Peyer's patch (tissue), 4 donors: ENCODE data around the gene TMEM140. TPM values are rescaled to one million over a fixed set of nuclear protein-coding genes. Genes with fewer than 3 reads are reported as not detected.

Experiments used
- DNase-seq, 3 donors: peaks; one replicate each; pipeline ENCODE4 v3.0.0-alpha.2; 2017 to 2019
- H3K27ac ChIP-seq, 4 donors: fragments of 200-600 bp; sonication (generic); one replicate each; pipeline ENCODE4 v1.5.1; 2016 to 2019
- H3K27me3 ChIP-seq, 2 donors: fragments of 200-600 bp; sonication (generic); one replicate each; pipeline ENCODE4 v1.5.1; 2019
- H3K36me3 ChIP-seq, 3 donors: fragments of 200-600 bp; sonication (generic); one replicate each; pipeline ENCODE4 v1.5.1; 2016 to 2019
- H3K4me1 ChIP-seq, 4 donors: fragments of 200-600 bp; sonication (generic); one replicate each; pipeline ENCODE4 v1.5.1; 2016 to 2019
- H3K4me3 ChIP-seq, 4 donors: fragments of 200-600 bp; sonication (generic); 1 replicate in 3 of 4; 2 replicates in 1 of 4; pipeline ENCODE4 v1.5.1; 2016 to 2019; ENCODE audit warnings: mild to moderate bottlenecking in 1 of 4
- H3K9me3 ChIP-seq, 4 donors: fragments of 200-600 bp; sonication (generic); one replicate each; pipeline ENCODE4 v1.5.1; 2016 to 2019; ENCODE audit warnings: mild to moderate bottlenecking in 1 of 4
- POLR2A ChIP-seq, 2 donors: fragments of 450-650 bp; IDR thresholded peaks; one replicate each; pipeline ENCODE4 v1.5.1; 2017; ENCODE audit warnings: antibody characterized with exemption in 2 of 2, mild to moderate bottlenecking in 2 of 2, moderate library complexity in 2 of 2
- total RNA-seq, 4 donors: library from RNA; depleted of rRNA; stranded (reverse); fragments of >200 nt; gene quantifications; one replicate each; pipeline ENCODE4 v1.1.0, GENCODE V29; 2016
- TF ChIP-seq, protein P1 (sequence below), 6 experiments: fragments of 450-650 bp in 4 of 6; fragments of 200-600 bp in 2 of 6; sonication (generic) in 1 of 6; IDR thresholded peaks; one replicate each; pipeline ENCODE4 v1.5.1; 2017 to 2019; ENCODE audit warnings: antibody characterized with exemption in 6 of 6, mild to moderate bottlenecking in 3 of 6, moderate library complexity in 1 of 6

The TMEM140 gene
- total RNA-seq, 4 donors from 2014 or later, result 33.4 to 39.6 (median 36.5) TPM

DNA sequence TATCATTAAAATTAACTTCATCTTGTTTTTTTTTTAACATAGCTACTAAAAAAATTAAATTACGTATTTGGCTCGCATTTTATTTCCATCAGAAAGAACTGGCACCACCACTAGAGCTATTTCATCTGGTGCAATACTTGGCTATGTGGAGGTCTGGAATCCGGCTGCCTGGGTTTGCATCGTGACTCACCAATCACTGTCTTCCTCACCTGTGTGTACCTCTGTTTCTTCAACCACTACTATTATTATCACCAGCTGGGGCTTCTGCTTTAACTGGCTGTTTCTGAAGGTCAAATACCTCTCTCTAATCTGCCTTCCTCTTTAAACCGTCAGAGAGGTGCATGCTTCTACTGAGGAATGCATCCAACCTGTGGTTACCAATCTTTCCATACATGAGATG is 57.0 kb downstream of the TMEM140 start:
- no peaks in the 10 kb centered on the region for H3K27me3 ChIP-seq
- peaks cover 0 to 27% (median 0%) of the 10 kb centered on the region in 3 donors for H3K36me3 ChIP-seq
- H3K27ac ChIP-seq, result no peak overlapping the region
- no peaks in the 10 kb centered on the region for H3K9me3 ChIP-seq
- H3K4me1 ChIP-seq, result peaks cover 0 to 15% (median 0%) of the 10 kb centered on the region in 4 donors
- no peak overlapping the region for H3K4me3 ChIP-seq
- no peak for TF ChIP-seq POLR2A (IDR thresholded peaks at IDR 0.05)
- TF ChIP-seq, protein P1, sequence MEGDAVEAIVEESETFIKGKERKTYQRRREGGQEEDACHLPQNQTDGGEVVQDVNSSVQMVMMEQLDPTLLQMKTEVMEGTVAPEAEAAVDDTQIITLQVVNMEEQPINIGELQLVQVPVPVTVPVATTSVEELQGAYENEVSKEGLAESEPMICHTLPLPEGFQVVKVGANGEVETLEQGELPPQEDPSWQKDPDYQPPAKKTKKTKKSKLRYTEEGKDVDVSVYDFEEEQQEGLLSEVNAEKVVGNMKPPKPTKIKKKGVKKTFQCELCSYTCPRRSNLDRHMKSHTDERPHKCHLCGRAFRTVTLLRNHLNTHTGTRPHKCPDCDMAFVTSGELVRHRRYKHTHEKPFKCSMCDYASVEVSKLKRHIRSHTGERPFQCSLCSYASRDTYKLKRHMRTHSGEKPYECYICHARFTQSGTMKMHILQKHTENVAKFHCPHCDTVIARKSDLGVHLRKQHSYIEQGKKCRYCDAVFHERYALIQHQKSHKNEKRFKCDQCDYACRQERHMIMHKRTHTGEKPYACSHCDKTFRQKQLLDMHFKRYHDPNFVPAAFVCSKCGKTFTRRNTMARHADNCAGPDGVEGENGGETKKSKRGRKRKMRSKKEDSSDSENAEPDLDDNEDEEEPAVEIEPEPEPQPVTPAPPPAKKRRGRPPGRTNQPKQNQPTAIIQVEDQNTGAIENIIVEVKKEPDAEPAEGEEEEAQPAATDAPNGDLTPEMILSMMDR (IDR thresholded peaks at IDR 0.05), result no peak
- no peak for DNase-seq

GRCh38 chr7:135205850-135206249 is 58.0 kb downstream of the TMEM140 start:
- no peak overlapping the region for H3K27ac ChIP-seq
- peaks cover 0 to 20% (median 0%) of the 10 kb centered on the region in 3 donors for H3K36me3 ChIP-seq
- peaks cover 0 to 22% (median 1%) of the 10 kb centered on the region in 4 donors for H3K4me1 ChIP-seq
- H3K4me3 ChIP-seq, result no peak overlapping the region
- no peaks in the 10 kb centered on the region for H3K27me3 ChIP-seq
- H3K9me3 ChIP-seq, result no peaks in the 10 kb centered on the region
- no peak for DNase-seq
- TF ChIP-seq POLR2A (IDR thresholded peaks at IDR 0.05), result no peak
- TF ChIP-seq, protein P1 (IDR thresholded peaks at IDR 0.05), result no peak

GRCh38 chr7:135206941-135207391 is 59.1 kb downstream of the TMEM140 start:
- Histone ChIP-seq H3K4me3 (no peak overlapping the region), H3K9me3 (no peaks in the 10 kb centered on the region), H3K27ac (no peak overlapping the region), H3K36me3 (peaks cover 0 to 19% (median 0%) of the 10 kb centered on the region in 3 donors), H3K4me1 (peaks cover 0 to 22% (median 1%) of the 10 kb centered on the region in 4 donors), H3K27me3 (no peaks in the 10 kb centered on the region)
- no peak for TF ChIP-seq POLR2A (IDR thresholded peaks at IDR 0.05)
- TF ChIP-seq, protein P1 (IDR thresholded peaks at IDR 0.05), result no peak
- DNase-seq, result no peak

- no peak overlapping the region for H3K27ac ChIP-seq
- TF ChIP-seq POLR2A (IDR thresholded peaks at IDR 0.05), result no peak
- TF ChIP-seq, protein P1 (IDR thresholded peaks at IDR 0.05), result no peak
- no peak overlapping the region for H3K4me3 ChIP-seq
- no peak for DNase-seq
- no peaks in the 10 kb centered on the region for H3K27me3 ChIP-seq
- no peaks in the 10 kb centered on the region for H3K9me3 ChIP-seq
- peaks cover 0 to 22% (median 1%) of the 10 kb centered on the region in 4 donors for H3K4me1 ChIP-seq
- peaks cover 0 to 19% (median 0%) of the 10 kb centered on the region in 3 donors for H3K36me3 ChIP-seq
Observed at GRCh38 chr7:135207406-135208101, 59.7 kb downstream of the TMEM140 start.

DNA sequence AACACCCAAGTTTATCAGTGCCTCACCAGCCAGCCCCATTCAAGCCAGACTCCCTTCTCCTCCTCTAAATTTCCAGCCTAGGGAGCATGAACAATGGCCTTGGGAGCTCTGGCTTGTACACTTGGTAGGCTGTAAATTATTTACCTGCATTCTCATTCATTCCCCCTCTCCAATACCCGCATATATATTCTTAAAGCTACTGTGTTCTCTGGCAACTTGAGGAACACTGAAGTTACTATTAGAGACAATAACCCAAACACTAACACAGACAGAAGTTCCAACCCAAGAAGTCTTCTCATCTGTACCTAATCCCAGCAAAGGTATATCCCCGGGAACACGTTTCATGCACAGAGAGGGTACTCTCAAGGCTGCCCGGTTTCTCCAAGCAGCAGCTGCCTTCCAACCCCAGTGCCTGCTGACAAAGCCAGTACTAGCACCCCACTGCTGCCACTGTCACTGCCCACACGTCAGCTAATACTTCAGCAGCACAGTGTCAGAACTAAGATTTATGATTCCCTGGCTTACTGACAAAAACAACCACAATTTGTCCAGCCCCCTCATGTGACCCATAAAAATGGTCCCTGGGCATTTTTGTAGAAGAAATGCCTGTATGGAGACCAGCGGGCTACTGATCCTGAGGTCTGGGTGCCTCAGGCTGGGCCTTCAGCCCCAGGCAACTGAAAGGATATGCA is 60.4 kb downstream of the TMEM140 start:
- no peaks in the 10 kb centered on the region for H3K9me3 ChIP-seq
- DNase-seq, result no peak
- H3K27me3 ChIP-seq, result no peaks in the 10 kb centered on the region
- H3K27ac ChIP-seq, result no peak overlapping the region
- H3K4me3 ChIP-seq, result no peak overlapping the region
- H3K4me1 ChIP-seq, result peaks cover 0 to 22% (median 1%) of the 10 kb centered on the region in 4 donors
- H3K36me3 ChIP-seq, result peaks cover 0 to 19% (median 0%) of the 10 kb centered on the region in 3 donors
- TF ChIP-seq POLR2A (IDR thresholded peaks at IDR 0.05), result no peak
- TF ChIP-seq, protein P1 (IDR thresholded peaks at IDR 0.05), result no peak
